ENCODE measurements around the gene ICAM5. TPM values are rescaled to one million over a fixed set of nuclear protein-coding genes. Genes with fewer than 3 reads are reported as not detected.

Gene ICAM5
- total RNA-seq, 4 donors from 2014 or later = 0.31 to 1.1 (median 0.53) TPM

DNA sequence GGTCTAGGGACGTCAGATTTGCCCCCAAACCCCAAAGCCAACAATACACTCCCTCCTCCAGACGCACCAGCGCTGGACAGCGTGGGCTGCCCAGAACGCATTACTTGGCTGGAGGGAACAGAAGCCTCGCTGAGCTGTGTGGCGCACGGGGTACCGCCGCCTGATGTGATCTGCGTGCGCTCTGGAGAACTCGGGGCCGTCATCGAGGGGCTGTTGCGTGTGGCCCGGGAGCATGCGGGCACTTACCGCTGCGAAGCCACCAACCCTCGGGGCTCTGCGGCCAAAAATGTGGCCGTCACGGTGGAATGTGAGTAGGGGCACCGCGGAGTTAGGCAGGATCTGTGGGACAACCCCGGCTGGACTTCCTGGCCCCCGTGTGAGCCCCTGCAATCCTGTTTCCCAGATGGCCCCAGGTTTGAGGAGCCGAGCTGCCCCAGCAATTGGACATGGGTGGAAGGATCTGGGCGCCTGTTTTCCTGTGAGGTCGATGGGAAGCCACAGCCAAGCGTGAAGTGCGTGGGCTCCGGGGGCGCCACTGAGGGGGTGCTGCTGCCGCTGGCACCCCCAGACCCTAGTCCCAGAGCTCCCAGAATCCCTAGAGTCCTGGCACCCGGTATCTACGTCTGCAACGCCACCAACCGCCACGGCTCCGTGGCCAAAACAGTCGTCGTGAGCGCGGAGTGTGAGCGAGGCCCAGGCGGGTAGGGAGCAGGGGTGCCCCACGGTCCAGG is 4.0 kb downstream of the ICAM5 start:
- TF ChIP-seq, protein P1, sequence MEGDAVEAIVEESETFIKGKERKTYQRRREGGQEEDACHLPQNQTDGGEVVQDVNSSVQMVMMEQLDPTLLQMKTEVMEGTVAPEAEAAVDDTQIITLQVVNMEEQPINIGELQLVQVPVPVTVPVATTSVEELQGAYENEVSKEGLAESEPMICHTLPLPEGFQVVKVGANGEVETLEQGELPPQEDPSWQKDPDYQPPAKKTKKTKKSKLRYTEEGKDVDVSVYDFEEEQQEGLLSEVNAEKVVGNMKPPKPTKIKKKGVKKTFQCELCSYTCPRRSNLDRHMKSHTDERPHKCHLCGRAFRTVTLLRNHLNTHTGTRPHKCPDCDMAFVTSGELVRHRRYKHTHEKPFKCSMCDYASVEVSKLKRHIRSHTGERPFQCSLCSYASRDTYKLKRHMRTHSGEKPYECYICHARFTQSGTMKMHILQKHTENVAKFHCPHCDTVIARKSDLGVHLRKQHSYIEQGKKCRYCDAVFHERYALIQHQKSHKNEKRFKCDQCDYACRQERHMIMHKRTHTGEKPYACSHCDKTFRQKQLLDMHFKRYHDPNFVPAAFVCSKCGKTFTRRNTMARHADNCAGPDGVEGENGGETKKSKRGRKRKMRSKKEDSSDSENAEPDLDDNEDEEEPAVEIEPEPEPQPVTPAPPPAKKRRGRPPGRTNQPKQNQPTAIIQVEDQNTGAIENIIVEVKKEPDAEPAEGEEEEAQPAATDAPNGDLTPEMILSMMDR (IDR thresholded peaks at IDR 0.05) = no peak
- ATAC-seq (ENCODE audit: low FRiP score) = no peak
- DNase-seq (ENCODE audit: low spot score) = no peak

GRCh38 chr19:10294368-10294697 is 4.6 kb downstream of the ICAM5 start:
- TF ChIP-seq, protein P1 (IDR thresholded peaks at IDR 0.05) = no peak
- DNase-seq (ENCODE audit: low spot score) (no peak), ATAC-seq (ENCODE audit: low FRiP score) (no peak)

DNA sequence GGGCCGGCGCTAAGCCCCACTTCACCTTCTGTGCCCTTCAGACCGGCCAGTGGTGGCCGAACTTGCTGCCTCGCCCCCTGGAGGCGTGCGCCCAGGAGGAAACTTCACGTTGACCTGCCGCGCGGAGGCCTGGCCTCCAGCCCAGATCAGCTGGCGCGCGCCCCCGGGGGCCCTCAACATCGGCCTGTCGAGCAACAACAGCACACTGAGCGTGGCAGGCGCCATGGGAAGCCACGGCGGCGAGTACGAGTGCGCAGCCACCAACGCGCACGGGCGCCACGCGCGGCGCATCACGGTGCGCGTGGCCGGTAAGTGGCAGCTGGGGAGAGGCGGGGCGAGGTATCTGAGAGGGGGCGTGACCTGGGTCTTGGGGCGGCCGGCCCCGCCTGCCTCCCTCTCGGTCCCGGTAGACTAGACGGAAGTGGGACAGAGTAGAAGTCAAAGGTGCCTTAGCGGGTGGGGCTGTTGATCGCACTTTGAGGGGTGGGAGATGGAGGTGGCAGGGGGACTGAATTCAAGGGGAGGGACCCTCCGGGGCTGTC is 5.6 kb downstream of the ICAM5 start:
- TF ChIP-seq, protein P1 (IDR thresholded peaks at IDR 0.05) = no peak
- ATAC-seq (ENCODE audit: low FRiP score) = no peak
- DNase-seq (ENCODE audit: low spot score) = no peak

DNA sequence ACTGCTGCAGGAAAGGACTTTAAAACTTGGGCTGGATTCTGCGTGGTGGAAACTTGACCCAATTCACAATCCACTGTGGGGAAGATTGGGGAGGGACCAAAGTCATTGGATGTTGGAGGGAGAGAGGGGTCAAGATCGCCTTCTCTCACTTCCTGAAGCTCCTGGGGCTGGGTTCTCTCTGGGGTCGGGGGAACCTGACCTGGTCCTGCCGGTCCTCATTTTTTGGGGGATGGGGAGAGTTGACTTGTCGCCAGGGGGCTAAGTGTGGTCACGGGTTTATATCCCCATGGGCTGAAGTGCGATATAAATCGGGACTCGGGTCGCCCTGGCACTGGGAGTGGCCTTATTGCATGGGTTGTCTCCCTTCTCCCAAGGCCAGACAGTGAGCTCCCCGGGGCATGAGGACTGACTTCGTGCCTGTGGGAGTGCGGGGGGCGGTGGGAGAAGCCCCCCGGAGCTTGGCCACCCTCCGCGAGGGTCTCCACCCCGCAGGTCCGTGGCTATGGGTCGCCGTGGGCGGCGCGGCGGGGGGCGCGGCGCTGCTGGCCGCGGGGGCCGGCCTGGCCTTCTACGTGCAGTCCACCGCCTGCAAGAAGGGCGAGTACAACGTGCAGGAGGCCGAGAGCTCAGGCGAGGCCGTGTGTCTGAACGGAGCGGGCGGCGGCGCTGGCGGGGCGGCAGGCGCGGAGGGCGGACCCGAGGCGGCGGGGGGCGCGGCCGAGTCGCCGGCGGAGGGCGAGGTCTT is 6.3 kb downstream of the ICAM5 start:
- TF ChIP-seq, protein P1 (IDR thresholded peaks at IDR 0.05) = no peak
- ATAC-seq (ENCODE audit: low FRiP score) (no peak), DNase-seq (ENCODE audit: low spot score) (no peak)

- ATAC-seq (ENCODE audit: low FRiP score) (peak; percentile 16), DNase-seq (ENCODE audit: low spot score) (no peak)
- TF ChIP-seq, protein P1 (IDR thresholded peaks at IDR 0.05) = no peak
Measured at GRCh38 chr19:10299545-10300458, 10.1 kb downstream of the ICAM5 start.

DNA sequence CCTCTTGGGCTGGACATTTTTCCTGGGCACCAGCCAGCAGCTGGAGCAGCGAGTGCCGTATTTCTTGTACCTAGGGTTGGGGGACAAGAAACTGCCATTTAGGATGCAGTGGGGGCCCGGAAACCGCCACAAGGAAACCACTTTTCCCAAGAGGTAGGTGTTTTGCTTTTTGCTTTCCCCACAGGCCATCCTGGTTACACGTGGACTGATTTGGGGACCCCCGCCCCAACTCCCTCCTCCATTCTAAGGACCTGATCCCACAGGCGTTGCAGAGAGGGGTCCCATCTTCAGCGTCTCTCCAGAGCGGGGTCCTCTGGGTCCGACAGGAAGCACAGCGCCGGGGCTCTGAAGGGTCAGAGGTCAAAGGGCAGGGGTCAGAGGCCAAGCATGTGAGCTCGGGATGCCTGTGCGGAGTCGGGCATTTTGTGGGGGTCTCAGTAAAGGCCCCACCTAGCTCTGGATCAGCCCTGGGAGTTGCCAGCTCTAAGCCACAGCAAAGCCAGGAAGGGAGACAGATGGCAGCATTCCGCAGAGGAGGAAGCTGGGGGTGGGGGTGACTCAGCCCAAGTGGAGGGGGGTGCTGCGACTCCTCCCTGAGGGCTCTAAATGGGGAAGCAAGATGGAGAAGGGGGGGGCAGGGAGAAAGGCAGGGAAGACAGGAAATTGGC is 15.5 kb downstream of the ICAM5 start:
- DNase-seq (ENCODE audit: low spot score) (no peak), ATAC-seq (ENCODE audit: low FRiP score) (no peak)
- TF ChIP-seq, protein P1 (IDR thresholded peaks at IDR 0.05) = no peak
